Measurements from ENCODE around the gene RAB44.
"Not testable (repeated sequence)": the region's sequence is repeated elsewhere in the genome, so short reads cannot be mapped to it uniquely, and the experiment has no call there.

The RAB44 gene

GRCh38 chr6:36712816-36713215, 15.2 kb downstream of the RAB44 start:
- no peak for DNase-seq (ENCODE audit: low read depth)

DNA sequence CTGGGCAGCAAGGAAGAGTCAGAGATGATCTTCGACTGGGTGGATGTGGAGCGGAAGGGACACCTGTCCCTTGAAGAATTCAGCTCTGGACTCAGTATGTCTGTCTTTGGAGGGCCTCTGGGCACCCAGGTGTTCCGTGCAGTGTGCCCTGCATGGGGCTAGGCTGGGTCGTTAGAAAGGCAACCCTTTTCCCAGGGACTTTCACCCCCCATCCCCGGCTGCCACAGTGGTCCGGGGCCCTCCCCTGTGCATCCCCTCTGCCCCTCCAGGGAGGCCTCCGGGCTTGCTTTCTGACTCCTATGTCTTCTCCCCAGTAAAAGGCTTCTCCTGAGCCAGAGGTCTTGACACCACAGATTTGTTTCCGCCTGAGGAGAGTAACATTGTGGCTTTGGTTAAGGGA, 16.2 kb downstream of the RAB44 start:
- DNase-seq (ENCODE audit: low read depth) = no peak

DNA sequence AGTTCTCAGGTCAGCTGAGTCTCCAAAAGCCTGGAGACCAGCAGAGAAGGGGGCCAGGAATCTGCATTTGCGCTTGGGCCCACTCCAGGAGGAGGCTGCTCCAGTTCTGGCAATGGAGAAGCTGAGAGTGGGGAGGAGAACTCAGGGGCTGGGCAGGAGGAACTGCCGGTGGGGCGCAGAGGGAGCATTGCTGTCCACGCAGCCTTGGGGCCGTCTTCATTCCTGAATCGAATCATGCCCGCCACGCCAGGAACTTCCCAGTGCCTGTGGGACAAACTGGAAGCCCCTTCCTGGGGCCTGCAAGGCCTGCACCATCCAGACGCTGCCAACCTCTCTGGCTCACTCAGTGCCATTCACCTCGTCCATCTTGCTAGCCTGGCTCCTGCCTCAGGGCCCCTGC, 16.9 kb downstream of the RAB44 start:
- no peak for DNase-seq (ENCODE audit: low read depth)

GRCh38 chr6:36715469-36715868, 17.8 kb downstream of the RAB44 start:
- DNase-seq (ENCODE audit: low read depth) = no peak

GRCh38 chr6:36716476-36717093, 19.0 kb downstream of the RAB44 start:
- DNase-seq (ENCODE audit: low read depth) = no peak

GRCh38 chr6:36717231-36717825, 19.7 kb downstream of the RAB44 start:
- DNase-seq (ENCODE audit: low read depth) = no peak

- no peak for DNase-seq (ENCODE audit: low read depth)
Observed at GRCh38 chr6:36717871-36718540, 20.4 kb downstream of the RAB44 start.

DNA sequence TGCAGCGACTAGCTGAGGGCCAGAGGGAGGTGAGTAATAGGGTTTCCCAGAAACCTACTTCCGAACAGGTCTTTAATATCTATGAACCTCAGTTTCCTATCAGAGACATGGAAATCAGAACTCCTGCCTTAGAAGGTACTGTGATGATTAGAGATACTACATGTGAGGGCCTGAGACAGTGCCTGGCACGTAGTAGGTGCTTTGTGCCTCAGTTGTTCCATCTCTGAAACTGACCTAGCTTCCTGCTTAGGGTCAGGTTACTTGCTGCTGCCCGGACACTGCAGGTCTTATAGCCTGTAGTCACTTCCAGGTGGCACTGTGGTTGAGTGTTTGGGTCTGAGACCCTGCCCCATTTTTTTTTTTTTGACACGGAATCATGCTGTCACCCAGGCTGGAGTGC, 20.9 kb downstream of the RAB44 start:
- no peak for DNase-seq (ENCODE audit: low read depth)

GRCh38 chr6:36719126-36719525, 21.5 kb downstream of the RAB44 start:
- DNase-seq (ENCODE audit: low read depth) = no peak

GRCh38 chr6:36720251-36721141, 22.9 kb downstream of the RAB44 start:
- DNase-seq (ENCODE audit: low read depth) = no peak

DNA sequence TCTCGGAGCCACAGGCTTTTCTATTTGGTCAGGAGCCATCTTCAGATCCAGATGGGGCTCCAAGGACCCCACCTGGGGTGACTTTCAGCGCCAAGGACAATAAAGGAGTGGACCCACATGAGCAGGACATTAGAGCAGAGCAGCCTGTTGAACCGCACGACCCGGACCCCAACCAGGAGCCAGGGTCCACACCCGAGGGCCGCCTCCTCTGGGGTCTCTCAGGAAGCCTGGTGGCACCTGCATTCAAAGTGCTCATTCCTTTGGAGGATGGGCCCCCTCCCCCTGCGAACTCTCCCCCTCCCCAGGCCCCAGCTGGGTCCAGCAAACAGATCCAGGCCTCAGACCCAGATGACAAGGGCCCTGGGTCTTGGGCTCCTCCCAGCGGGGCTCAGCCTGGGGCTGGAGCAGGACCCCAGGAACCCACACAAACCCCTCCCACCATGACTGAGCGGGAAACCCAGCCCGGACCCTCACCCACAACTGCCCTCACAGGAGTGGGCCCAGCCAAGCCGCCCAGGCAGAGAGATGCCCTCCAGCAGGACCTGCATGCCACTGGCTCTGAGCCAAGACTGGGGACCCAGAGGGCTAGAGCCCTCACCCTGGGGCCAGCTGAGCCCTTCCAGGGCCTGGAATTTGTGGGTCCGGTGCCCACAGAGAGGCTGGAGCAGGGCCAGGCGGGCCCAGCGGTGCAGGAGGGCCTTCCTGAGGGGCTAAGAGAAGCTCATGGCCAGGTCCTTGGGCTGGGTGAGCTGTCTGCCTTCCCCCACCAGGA, 23.9 kb downstream of the RAB44 start:
- DNase-seq (ENCODE audit: low read depth) = no peak

- no peak for DNase-seq (ENCODE audit: low read depth)
Observed at GRCh38 chr6:36722365-36722764, 24.7 kb downstream of the RAB44 start.

- DNase-seq (ENCODE audit: low read depth) = no peak
Observed at GRCh38 chr6:36722879-36723278, 25.3 kb downstream of the RAB44 start.

DNA sequence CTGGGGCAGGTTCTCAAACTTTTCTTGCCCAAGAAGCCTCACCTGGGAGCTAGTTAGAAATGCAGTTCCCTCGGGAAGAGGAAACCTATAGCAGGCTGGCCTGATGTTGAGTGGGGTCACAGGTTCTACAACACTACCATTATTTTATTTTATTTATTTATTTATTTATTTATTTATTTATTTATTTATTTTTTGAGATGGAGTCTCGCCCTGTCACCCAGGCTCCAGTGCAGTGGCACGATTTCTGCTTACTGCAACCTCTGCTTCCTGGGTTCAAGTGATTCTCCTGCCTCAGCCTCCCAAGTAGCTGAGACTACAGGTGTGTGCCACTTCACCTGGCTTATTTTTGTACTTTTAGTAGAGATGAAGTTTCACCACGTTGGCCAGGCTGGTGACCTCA, 26.4 kb downstream of the RAB44 start:
- DNase-seq (ENCODE audit: low read depth) = not testable (repeated sequence)

DNA sequence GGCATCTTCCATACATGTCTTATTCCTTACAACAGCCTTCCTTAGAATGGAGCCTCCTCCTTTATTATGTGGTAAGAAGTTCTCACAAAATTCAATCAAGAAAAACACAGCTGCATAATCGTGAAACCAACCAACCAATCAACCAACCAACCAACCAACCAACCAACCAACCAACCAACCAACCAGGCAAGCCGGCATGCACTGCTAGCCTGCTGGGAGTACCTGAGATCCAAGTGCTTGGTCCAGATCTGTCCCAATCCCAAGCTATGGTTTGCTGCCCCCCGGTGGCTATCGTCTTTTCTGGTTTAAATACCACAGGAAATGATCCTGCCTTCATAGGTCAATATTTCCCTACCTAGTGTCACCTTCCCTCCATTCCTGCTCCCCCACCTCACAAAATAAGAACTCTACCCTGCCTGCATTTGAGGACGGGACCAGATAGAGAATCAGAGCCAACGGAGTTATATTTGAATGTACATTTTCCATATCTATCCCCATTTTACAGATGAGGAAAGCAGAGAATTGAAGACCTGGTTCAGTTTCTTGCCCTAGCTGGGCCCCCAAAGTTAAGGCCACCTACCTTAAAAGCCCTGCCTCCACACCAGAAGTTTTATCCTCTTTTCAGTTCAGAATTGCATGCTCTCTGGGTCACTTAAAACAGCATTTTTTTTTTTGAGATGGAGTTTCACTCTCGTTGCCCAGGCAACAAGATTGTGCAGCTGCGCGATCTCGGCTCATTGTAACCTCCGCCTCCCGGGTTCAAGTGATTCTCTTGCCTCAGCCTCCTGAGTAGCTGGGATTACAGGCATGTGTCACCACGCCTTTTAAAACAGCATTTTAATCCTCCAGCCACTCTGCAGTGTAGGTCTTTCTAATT, 27.1 kb downstream of the RAB44 start:
- peak; percentile 65 for DNase-seq (ENCODE audit: low read depth)

DNA sequence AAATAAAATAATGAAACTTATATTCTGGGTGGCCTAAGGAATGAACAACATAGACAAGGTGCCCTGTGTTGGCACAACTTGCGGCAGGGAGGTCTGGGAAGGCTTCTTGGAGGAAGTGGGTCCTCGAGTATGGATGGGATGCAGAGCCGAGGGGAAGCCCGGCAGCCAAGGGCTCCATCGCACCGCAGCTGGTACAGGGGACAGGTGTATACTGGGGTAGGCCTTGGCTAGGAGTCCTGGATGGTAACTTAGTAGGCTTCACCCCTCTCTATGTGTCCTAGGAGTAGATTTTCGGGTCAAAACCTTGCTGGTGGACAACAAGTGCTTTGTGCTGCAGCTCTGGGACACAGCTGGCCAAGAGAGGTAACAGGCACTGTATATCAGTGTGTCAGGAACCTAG, 28.0 kb downstream of the RAB44 start:
- DNase-seq (ENCODE audit: low read depth) = no peak

- peak; percentile 43 for DNase-seq (ENCODE audit: low read depth)
Observed at GRCh38 chr6:36727505-36728021, 29.9 kb downstream of the RAB44 start.

GRCh38 chr6:36728289-36729160, 30.9 kb downstream of the RAB44 start:
- no peak for DNase-seq (ENCODE audit: low read depth)

DNA sequence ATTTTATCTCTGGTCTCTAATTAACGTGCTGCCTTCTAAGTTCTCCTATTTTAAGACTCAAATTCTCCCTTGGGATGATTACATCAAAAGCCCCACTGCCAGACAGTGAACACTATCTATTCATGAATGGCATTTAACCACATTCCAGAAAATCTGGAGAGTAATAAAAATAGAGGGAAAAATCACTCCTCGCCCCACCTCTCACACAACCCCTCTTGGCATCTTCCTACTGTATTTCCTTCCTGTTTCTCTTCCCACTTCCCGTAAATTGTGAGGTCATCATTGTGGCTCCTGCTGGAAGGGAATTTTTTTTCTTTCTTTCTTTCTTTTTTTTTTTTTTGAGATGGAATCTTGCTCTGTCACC, 31.5 kb downstream of the RAB44 start:
- no peak for DNase-seq (ENCODE audit: low read depth)

All from iris pigment epithelial cell (primary cell).